ENCODE data around the gene ZC3H7A. TPM values are rescaled to one million over a fixed set of nuclear protein-coding genes. Genes with fewer than 3 reads are reported as not detected.

ZC3H7A gene
- total and polyA plus RNA-seq, 2 of the 13 experiments (the other 11 are each of a cell fraction or from before 2014, with no cell fraction given) = 29.2 to 36.8 TPM

DNA sequence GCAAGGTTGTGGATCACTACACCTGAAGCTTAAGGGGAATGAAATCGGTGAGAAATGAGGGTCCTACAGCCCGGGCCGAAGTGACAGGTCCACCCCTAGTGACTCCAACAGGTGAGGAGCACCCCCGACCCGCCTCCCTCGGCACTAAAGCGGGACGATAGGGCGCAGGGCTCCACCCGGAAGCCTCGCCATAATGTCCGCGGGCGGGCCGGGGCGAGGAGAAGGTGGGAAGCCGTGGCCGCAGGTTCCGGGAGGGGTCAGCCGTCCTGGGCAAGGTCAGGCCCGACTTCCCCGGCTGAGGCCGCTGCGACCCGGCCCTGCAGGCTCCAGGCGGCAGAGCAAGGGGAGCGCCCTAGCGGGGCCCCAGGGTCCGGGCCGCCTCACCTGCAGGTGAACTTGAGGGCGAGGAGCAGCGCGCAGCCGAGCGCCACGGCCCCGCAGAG, 54.9 kb downstream of the ZC3H7A start (continued):
- TF ChIP-seq, protein P1, sequence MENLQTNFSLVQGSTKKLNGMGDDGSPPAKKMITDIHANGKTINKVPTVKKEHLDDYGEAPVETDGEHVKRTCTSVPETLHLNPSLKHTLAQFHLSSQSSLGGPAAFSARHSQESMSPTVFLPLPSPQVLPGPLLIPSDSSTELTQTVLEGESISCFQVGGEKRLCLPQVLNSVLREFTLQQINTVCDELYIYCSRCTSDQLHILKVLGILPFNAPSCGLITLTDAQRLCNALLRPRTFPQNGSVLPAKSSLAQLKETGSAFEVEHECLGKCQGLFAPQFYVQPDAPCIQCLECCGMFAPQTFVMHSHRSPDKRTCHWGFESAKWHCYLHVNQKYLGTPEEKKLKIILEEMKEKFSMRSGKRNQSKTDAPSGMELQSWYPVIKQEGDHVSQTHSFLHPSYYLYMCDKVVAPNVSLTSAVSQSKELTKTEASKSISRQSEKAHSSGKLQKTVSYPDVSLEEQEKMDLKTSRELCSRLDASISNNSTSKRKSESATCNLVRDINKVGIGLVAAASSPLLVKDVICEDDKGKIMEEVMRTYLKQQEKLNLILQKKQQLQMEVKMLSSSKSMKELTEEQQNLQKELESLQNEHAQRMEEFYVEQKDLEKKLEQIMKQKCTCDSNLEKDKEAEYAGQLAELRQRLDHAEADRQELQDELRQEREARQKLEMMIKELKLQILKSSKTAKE (CRISPR knock-in tag; IDR thresholded peaks at IDR 0.05; ENCODE audit: borderline replicate concordance) = no peak
- peak; percentile 28; the same call in 1 of the 2 replicates for TF ChIP-seq HNF4A (CRISPR knock-in tag; IDR thresholded peaks at IDR 0.05)
- 0 out of 2 replicates have a peak, but pooled peaks have one; percentile 14 for TF ChIP-seq ZBTB46 (CRISPR knock-in tag; IDR thresholded peaks at IDR 0.05; ENCODE audit: borderline replicate concordance)
- TF ChIP-seq, protein P2, sequence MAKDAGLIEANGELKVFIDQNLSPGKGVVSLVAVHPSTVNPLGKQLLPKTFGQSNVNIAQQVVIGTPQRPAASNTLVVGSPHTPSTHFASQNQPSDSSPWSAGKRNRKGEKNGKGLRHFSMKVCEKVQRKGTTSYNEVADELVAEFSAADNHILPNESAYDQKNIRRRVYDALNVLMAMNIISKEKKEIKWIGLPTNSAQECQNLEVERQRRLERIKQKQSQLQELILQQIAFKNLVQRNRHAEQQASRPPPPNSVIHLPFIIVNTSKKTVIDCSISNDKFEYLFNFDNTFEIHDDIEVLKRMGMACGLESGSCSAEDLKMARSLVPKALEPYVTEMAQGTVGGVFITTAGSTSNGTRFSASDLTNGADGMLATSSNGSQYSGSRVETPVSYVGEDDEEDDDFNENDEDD (CRISPR knock-in tag; IDR thresholded peaks at IDR 0.05; ENCODE audit: borderline replicate concordance) = no peak
- TF ChIP-seq SSRP1 (CRISPR knock-in tag; IDR thresholded peaks at IDR 0.05) = no peak
- no peak for TF ChIP-seq SOX5 (CRISPR knock-in tag; IDR thresholded peaks at IDR 0.05; ENCODE audit: borderline replicate concordance)
- 0 out of 2 replicates have a peak, but pooled peaks have one; percentile 86 for TF ChIP-seq ZNF432 (CRISPR knock-in tag; IDR thresholded peaks at IDR 0.05; ENCODE audit: borderline replicate concordance)
- TF ChIP-seq ZSCAN30 (CRISPR knock-in tag; IDR thresholded peaks at IDR 0.05) = 0 out of 2 replicates have a peak, but pooled peaks have one; percentile 90
- TF ChIP-seq GRHL1 (CRISPR knock-in tag; conservative IDR thresholded peaks at IDR 0.05) = no peak
- TF ChIP-seq ZNF639 (CRISPR knock-in tag; conservative IDR thresholded peaks at IDR 0.05) = no peak
- TF ChIP-seq MYNN (CRISPR knock-in tag; IDR thresholded peaks at IDR 0.05; ENCODE audit: low read depth) = no peak; the same call in 1 of the 2 replicates
- TF ChIP-seq ZNF773 (CRISPR knock-in tag; IDR thresholded peaks at IDR 0.05; ENCODE audit: borderline replicate concordance) = 0 out of 2 replicates have a peak, but pooled peaks have one; percentile 39
- TF ChIP-seq ESRRA (CRISPR knock-in tag; IDR thresholded peaks at IDR 0.05; ENCODE audit: low read depth) = no peak
- TF ChIP-seq HMGA1 (CRISPR knock-in tag; conservative IDR thresholded peaks at IDR 0.05) = no peak
- TF ChIP-seq THYN1 (CRISPR knock-in tag; IDR thresholded peaks at IDR 0.05; ENCODE audit: borderline replicate concordance, low read depth) = peak; percentile 30; the same call in 1 of the 2 replicates
- TF ChIP-seq ZNF644 (CRISPR knock-in tag; IDR thresholded peaks at IDR 0.05; ENCODE audit: low read depth) = no peak
- TF ChIP-seq ZKSCAN5 (CRISPR knock-in tag; IDR thresholded peaks at IDR 0.05) = peak; percentile 40; the same call in 1 of the 2 replicates
- no peak for TF ChIP-seq PBX3 (CRISPR knock-in tag; IDR thresholded peaks at IDR 0.05; ENCODE audit: borderline replicate concordance)

Data from HepG2 (cell line).